H9 (cell line): ENCODE measurements around the gene PGPEP1. TPM values are rescaled to one million over a fixed set of nuclear protein-coding genes. Genes with fewer than 3 reads are reported as not detected.
A peak's percentile ranks its signal among the peaks of the same experiment; 100 is the strongest.

Experiments used
- DNase-seq: peaks from one replicate; pipeline ENCODE4 v3.0.0-alpha.2; 2017
- H2AFZ ChIP-seq: one replicate; pipeline ENCODE4 v1.6.1; 2013; ENCODE audit warnings: mild to moderate bottlenecking, low read length, control low read depth, moderate library complexity
- H2AK5ac ChIP-seq: 2 replicates; pipeline ENCODE4 v1.6.1; 2013; ENCODE audit warnings: low read length, control low read depth, mixed read lengths; ENCODE audit not compliant: insufficient read length
- H2BK120ac ChIP-seq: one replicate; pipeline ENCODE4 v1.6.1; 2013; ENCODE audit warnings: low read depth, mild to moderate bottlenecking, low read length, control low read depth, inconsistent platforms; ENCODE audit not compliant: poor library complexity, severe bottlenecking
- H2BK12ac ChIP-seq: 2 replicates; pipeline ENCODE4 v1.6.1; 2013; ENCODE audit warnings: low read length, control low read depth, mixed read lengths, low read depth; ENCODE audit not compliant: insufficient read length
- H2BK15ac ChIP-seq: 2 replicates; pipeline ENCODE4 v1.6.1; 2013; ENCODE audit warnings: low read depth, low read length, control low read depth
- H2BK20ac ChIP-seq: one replicate; pipeline ENCODE4 v1.6.1; 2013; ENCODE audit warnings: low read depth, mild to moderate bottlenecking, low read length, control low read depth, inconsistent platforms; ENCODE audit not compliant: poor library complexity, severe bottlenecking
- H2BK5ac ChIP-seq: 2 replicates; pipeline ENCODE4 v1.6.1; 2013; ENCODE audit warnings: low read length, control low read depth, mixed read lengths; ENCODE audit not compliant: insufficient read length
- H3K14ac ChIP-seq: 2 replicates; pipeline ENCODE4 v1.6.1; 2013; ENCODE audit warnings: low read length, control low read depth; ENCODE audit not compliant: insufficient read depth
- H3K18ac ChIP-seq: 2 replicates; pipeline ENCODE4 v1.6.1; 2013; ENCODE audit warnings: low read depth, mild to moderate bottlenecking, mixed read lengths, low read length, control low read depth; ENCODE audit not compliant: insufficient read length
- H3K23ac ChIP-seq: 2 replicates; pipeline ENCODE4 v1.6.1; 2013; ENCODE audit warnings: low read length, control low read depth, mixed read lengths, low read depth; ENCODE audit not compliant: insufficient read length
- H3K23me2 ChIP-seq: 2 replicates; pipeline ENCODE4 v1.6.1; 2013; ENCODE audit warnings: low read depth, mild to moderate bottlenecking, mixed read lengths, low read length, control low read depth; ENCODE audit not compliant: insufficient read length, poor library complexity, severe bottlenecking
- H3K27ac ChIP-seq: 2 replicates; pipeline ENCODE4 v1.5.1; 2013; ENCODE audit warnings: low read length, control low read depth, mixed read lengths, low read depth; ENCODE audit not compliant: insufficient read length
- H3K27me3 ChIP-seq: 2 replicates; pipeline ENCODE4 v1.6.1; 2013; ENCODE audit warnings: low read length, control low read depth, inconsistent platforms; ENCODE audit not compliant: insufficient read depth
- H3K4ac ChIP-seq: 2 replicates; pipeline ENCODE4 v1.6.1; 2013; ENCODE audit warnings: low read depth, mild to moderate bottlenecking, control low read depth, inconsistent platforms, low read length, moderate library complexity
- H3K4me1 ChIP-seq: 2 replicates; pipeline ENCODE4 v1.6.1; 2013; ENCODE audit warnings: low read length, control low read depth, inconsistent platforms; ENCODE audit not compliant: insufficient read depth
- H3K4me2 ChIP-seq: 2 replicates; pipeline ENCODE4 v1.6.1; 2013; ENCODE audit warnings: low read length, control low read depth, mixed read lengths; ENCODE audit not compliant: insufficient read length, insufficient read depth
- H3K56ac ChIP-seq: 2 replicates; pipeline ENCODE4 v1.6.1; 2013; ENCODE audit warnings: low read depth, mild to moderate bottlenecking, mixed read lengths, low read length, control low read depth; ENCODE audit not compliant: insufficient read length
- H3K79me1 ChIP-seq: 2 replicates; pipeline ENCODE4 v1.6.1; 2013; ENCODE audit warnings: low read depth, mild to moderate bottlenecking, moderate library complexity, low read length, control low read depth, inconsistent platforms; ENCODE audit not compliant: insufficient read depth, poor library complexity, severe bottlenecking
- H3K79me2 ChIP-seq: 2 replicates; pipeline ENCODE4 v1.6.1; 2013; ENCODE audit warnings: low read length, control low read depth, inconsistent platforms; ENCODE audit not compliant: insufficient read depth
- H3K9ac ChIP-seq: 2 replicates; pipeline ENCODE4 v1.6.1; 2013; ENCODE audit warnings: low read length, control low read depth, mixed read lengths; ENCODE audit not compliant: insufficient read length; ENCODE audit errors: extremely low read depth
- H3K9me3 ChIP-seq: one replicate; pipeline ENCODE4 v1.6.1; 2013; ENCODE audit warnings: low read depth, low read length, inconsistent platforms; ENCODE audit not compliant: control insufficient read depth
- H3T11ph ChIP-seq: one replicate; pipeline ENCODE4 v1.6.1; 2013; ENCODE audit warnings: mild to moderate bottlenecking, low read length, control low read depth, inconsistent platforms
- H4K20me1 ChIP-seq: one replicate; pipeline ENCODE4 v1.6.1; 2013; ENCODE audit not compliant: control insufficient read depth, insufficient read length, insufficient read depth
- H4K5ac ChIP-seq: 2 replicates; pipeline ENCODE4 v1.6.1; 2013; ENCODE audit warnings: low read depth, mild to moderate bottlenecking, mixed read lengths, low read length, control low read depth; ENCODE audit not compliant: insufficient read length
- H4K8ac ChIP-seq: replicated peaks from 2 replicates; pipeline ENCODE4 v1.6.1; 2013; ENCODE audit warnings: low read length, control low read depth, mixed read lengths, low read depth; ENCODE audit not compliant: insufficient read length
- H4K91ac ChIP-seq: 2 replicates; pipeline ENCODE4 v1.6.1; 2013; ENCODE audit warnings: low read depth, mild to moderate bottlenecking, moderate library complexity, mixed read lengths, low read length, control low read depth; ENCODE audit not compliant: insufficient read length
- H3K27ac Mint-ChIP-seq, 3 experiments: 2 replicates in 2 of 3; 3 replicates in 1 of 3; pipeline ENCODE4 v1.8.0; 2020 to 2021; ENCODE audit warnings: mixed read lengths in 3 of 3, mild to moderate bottlenecking in 1 of 3, moderate library complexity in 1 of 3
- H3K27me3 Mint-ChIP-seq: 2 replicates; pipeline ENCODE4 v1.8.0; 2021; ENCODE audit warnings: low read depth, mild to moderate bottlenecking, moderate library complexity, mixed read lengths
- H3K36me3 Mint-ChIP-seq, 3 experiments: 2 replicates in 2 of 3; 3 replicates in 1 of 3; pipeline ENCODE4 v1.8.0; 2020 to 2021; ENCODE audit warnings: low read depth in 3 of 3, mixed read lengths in 3 of 3; ENCODE audit not compliant: insufficient read depth in 1 of 3
- H3K4me1 Mint-ChIP-seq, 2 experiments: 2 replicates each; pipeline ENCODE4 v1.8.0; 2020; ENCODE audit warnings: mixed read lengths in 2 of 2
- H3K4me3 Mint-ChIP-seq, 2 experiments: 2 replicates in 1 of 2; 3 replicates in 1 of 2; pipeline ENCODE4 v1.8.0; 2020 to 2021; ENCODE audit warnings: mild to moderate bottlenecking in 2 of 2, mixed read lengths in 2 of 2, moderate library complexity in 1 of 2
- H3K9me3 Mint-ChIP-seq, 2 experiments: 2 replicates in 1 of 2; 3 replicates in 1 of 2; pipeline ENCODE4 v1.8.0; 2020; ENCODE audit warnings: mild to moderate bottlenecking in 2 of 2, mixed read lengths in 2 of 2, moderate library complexity in 1 of 2
- CTCF ChIP-seq: fragments of 200-600 bp; sonication (generic); conservative IDR thresholded peaks from 3 replicates; pipeline ENCODE4 v1.8.0; 2021; ENCODE audit warnings: antibody characterized with exemption, mild to moderate bottlenecking
- WGBS: extraction: QIAGEN DNeasy Blood & Tissue Kit; methylation state at CpG from one replicate; pipeline ENCODE4 v1.1.7; 2013; ENCODE audit warnings: missing lambda C conversion rate, low lambda C conversion rate, mixed read lengths; ENCODE audit not compliant: insufficient read length; ENCODE audit errors: extremely low coverage; 5-methylcytosine and 5-hydroxymethylcytosine counted together
- total RNA-seq: library from RNA; stranded (reverse); gene quantifications from 2 replicates; pipeline ENCODE4 v1.2.1, GENCODE V29; 2021

Gene PGPEP1
- total RNA-seq, 1 experiment from 2014 or later: 64.8 TPM

GRCh38 chr19:18306888-18307260, 33.5 kb upstream of the PGPEP1 start:
- no peaks in the 10 kb centered on the region for H3K27me3 Mint-ChIP-seq

More at GRCh38 chr19:18306888-18307260, 33.5 kb upstream of the PGPEP1 start:
- Histone ChIP-seq H3K56ac (no peak overlapping the region), H2AFZ (no peak overlapping the region), H3K27me3 (no peaks in the 10 kb centered on the region), H2AK5ac (no peak overlapping the region), H3K4me1 (peaks cover 3% of the 10 kb centered on the region; the same call in 1 of the 2 replicates), H3K79me2 (no peaks in the 10 kb centered on the region), H3K79me1 (no peaks in the 10 kb centered on the region), H2BK20ac (no peak overlapping the region), H3K4me2 (no peak overlapping the region), H4K8ac (no peak overlapping the region), H2BK5ac (no peak overlapping the region), H3T11ph (no peak overlapping the region), H3K27ac (no peak overlapping the region), H2BK15ac (no peak overlapping the region), H3K9ac (no peak overlapping the region), H3K4ac (no peak overlapping the region), H3K18ac (no peak overlapping the region), H4K20me1 (no peaks in the 10 kb centered on the region), H3K23me2 (peaks cover 3% of the 10 kb centered on the region), H3K14ac (no peak overlapping the region), H4K5ac (no peak overlapping the region), H3K9me3 (no peaks in the 10 kb centered on the region), H3K23ac (no peak overlapping the region), H4K91ac (no peak overlapping the region), H2BK120ac (no peak overlapping the region), H2BK12ac (no peak overlapping the region)
- Mint-ChIP-seq H3K27ac (peak overlapping the region in 2 of 3 experiments; percentile 73 to 76; a peak in 3 of 7 replicates), H3K4me3 (no peak overlapping the region), H3K36me3 (peaks cover 18 to 47% (median 44%) of the 10 kb centered on the region in 3 experiments), H3K4me1 (peaks cover 26 to 39% of the 10 kb centered on the region in 2 experiments), H3K9me3 (no peaks in the 10 kb centered on the region)
- no peak for DNase-seq
- WGBS: no CpG with 5 or more reads among the region's 14 CpGs
- no peak for TF ChIP-seq CTCF
